22Rv1 (cell line): ENCODE data around the gene NBAS.

Experiments used
- CTCF ChIP-seq: fragments of 450-650 bp; IDR thresholded peaks from 2 replicates; pipeline ENCODE4 v1.5.1; 2017; ENCODE audit warnings: mild to moderate bottlenecking
- ZFX ChIP-seq: fragments of 450-650 bp; IDR thresholded peaks from 2 replicates; pipeline ENCODE4 v1.6.1; 2017; ENCODE audit warnings: antibody characterized with exemption, borderline replicate concordance

DNA sequence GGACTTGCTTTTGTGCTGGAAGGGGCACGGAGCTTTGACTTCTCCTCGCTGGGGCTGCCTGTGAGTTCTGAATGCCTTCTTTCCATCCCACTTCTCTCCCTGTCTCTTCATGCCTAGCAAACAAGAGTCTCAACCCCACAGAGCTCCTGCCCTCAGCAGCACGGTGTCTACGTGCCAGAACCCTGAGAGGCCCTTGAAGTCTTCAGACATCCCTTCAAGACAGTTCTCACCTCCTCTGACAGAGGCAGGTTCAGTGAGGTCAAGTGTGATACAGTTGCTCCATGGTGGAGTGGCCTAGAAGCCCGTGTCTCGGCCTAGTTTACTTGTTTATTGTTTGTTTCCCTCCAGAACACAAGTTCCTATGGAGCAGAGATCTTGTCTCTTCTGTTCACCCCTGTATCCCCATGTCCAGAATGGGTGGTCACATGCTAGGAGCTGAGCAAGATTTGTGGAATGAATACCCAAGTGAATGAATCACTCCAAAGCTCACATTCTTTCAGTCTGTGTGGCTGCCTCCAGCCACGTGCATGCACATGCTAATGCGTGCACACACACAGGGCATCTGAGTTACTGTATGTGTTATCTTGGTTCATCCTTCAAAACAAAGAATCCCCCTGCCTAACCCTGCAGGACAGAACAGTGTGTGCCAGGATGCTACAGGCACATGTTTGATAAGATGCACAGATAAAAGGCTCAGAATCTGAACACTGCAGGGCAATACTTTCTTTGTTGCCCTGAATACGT, 391.6 kb downstream of the NBAS start:
- TF ChIP-seq CTCF (no peak), ZFX (no peak)
